Kidney capillary endothelial cell (primary cell): ENCODE measurements around the gene PLSCR1.

Experiments used
- DNase-seq: peaks from one replicate; pipeline ENCODE4 v3.0.0-alpha.2; 2018; ENCODE audit warnings: low spot score

The PLSCR1 gene

GRCh38 chr3:146472611-146473010 lies 71.8 kb downstream of the PLSCR1 start:
- DNase-seq = no peak

DNA sequence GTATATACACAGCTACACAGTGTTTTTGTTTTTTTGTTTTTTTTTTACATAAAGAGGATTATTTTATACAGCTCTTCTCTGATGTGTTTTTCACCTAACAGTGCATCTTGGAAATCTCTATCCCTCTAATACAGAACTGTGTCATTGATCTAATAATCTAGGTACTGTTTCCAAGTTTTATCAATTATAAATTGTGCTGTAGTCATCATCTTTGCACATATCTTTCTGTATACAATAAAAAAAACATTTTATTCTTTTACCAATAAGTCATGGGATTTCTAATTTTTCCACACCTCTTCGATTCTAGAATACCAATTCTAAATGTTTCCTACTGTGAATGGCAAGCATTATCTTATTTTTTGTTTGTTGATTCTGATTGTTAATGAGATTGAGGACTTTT lies 73.4 kb downstream of the PLSCR1 start:
- no peak for DNase-seq

GRCh38 chr3:146470425-146470990 lies 73.9 kb downstream of the PLSCR1 start:
- no peak for DNase-seq

DNA sequence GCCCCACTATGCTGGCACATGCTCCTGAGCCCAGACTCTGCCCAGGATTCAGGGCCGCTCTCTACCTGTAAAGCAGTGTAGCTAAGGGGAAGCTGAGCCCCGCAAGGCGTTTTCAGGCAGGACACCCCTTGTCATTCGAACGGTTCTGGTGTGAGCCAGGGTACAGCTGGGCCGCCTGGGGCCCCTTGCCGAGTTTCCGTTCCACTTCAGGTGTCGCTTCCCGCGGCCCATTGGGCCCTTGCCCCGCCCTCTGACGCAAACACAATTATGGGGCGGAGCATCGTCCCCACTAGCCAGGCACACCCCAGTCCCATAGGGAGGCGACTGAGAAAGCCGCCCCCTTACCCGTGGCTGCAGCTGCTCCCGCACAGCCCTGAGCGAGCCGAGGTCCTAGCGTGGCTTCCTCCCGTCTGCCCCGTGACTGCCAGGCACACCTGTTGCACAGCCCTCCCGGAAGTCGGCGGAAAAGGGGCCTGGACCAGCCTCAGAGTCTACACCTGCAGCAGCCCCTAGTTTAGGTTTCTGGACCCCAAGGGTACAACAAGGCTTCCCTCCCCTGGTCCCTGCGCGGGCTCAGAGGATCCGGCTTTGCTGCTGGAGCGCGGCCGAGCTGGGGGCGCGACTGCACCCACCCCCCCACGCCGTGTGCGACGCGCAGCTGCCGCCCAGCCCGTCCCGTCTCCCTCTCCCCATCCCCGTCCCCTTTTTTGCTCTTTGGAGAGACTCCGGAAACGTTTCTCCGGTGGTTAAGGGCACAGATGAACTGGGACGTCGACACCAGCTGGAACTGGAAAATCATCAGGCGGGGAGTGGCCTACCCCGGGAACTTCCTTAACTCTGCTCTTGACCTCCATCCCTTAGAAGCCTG lies 75.0 kb downstream of the PLSCR1 start, which contains the start of gene PLSCR2:
Gene PLSCR2 (minus strand): TSS at position 412 of the 868 bp plus-strand sequence. CDS start 9,657 bp downstream, outside the sequence.
- DNase-seq = no peak

GRCh38 chr3:146468671-146469149 lies 75.7 kb downstream of the PLSCR1 start:
- DNase-seq = no peak

DNA sequence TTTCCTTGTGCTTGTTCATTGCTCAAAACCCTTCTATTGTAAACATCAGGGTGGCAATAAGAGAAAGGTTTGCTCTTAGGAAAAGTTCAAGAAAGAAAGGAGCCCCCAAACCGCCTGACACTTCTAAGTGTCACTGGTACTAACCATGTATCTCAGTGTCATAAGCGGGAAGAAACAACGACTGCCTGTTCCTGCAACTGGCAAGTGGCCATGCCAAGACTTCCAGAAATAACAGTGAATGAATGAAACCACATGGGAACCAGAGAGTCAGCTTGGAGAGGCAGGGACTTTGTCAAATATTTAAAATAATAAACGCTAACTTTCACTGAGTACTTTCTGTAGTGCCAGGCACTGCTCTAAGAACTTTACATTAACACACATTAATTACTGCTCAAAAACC lies 76.2 kb downstream of the PLSCR1 start:
- DNase-seq = no peak

DNA sequence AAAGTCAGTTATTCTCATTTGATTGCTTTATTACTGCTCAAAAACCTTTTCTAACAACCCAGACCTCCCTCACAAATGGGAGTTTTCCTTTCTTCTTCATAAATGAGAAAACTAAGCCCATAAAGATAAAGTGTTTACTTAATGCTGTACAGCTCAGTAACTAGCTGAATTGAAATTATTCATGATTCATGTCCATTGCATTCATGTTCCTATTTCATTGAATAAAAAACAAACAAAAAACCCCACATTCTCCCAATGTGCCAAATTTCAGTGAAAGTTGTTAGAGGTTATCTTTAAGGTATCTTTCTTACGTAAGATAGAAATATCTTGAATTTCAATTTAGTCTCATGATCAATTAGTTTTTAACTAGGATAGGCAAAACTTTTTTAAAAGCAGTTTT lies 77.8 kb downstream of the PLSCR1 start:
- no peak for DNase-seq

- DNase-seq = no peak
Measured at GRCh38 chr3:146465693-146466465, 78.5 kb downstream of the PLSCR1 start.
